HAP-1 (cell line): ENCODE data around the gene ALDH3A2.

Source experiments
- DNase-seq, 2 experiments: peaks; one replicate each; pipeline ENCODE4 v3.0.0-alpha.2; 2016 to 2020; ENCODE audit warnings: low spot score in 2 of 2
- H3K27me3 ChIP-seq: fragments of 250-450 bp; sonication (Bioruptor Pico); 2 replicates; pipeline ENCODE4 v1.5.1; 2020; ENCODE audit warnings: low read depth, mild to moderate bottlenecking, moderate library complexity
- H3K36me3 ChIP-seq: fragments of 250-450 bp; sonication (Bioruptor Pico); replicated peaks from 2 replicates; pipeline ENCODE4 v1.5.1; 2020; ENCODE audit warnings: mild to moderate bottlenecking
- H3K4me1 ChIP-seq: fragments of 250-450 bp; sonication (Bioruptor Pico); 2 replicates; pipeline ENCODE4 v1.5.1; 2020; ENCODE audit warnings: mild to moderate bottlenecking
- H3K4me3 ChIP-seq: fragments of 250-450 bp; sonication (Bioruptor Pico); 2 replicates; pipeline ENCODE4 v1.5.1; 2020; ENCODE audit warnings: mild to moderate bottlenecking, moderate library complexity
- H3K9me3 ChIP-seq: fragments of 250-450 bp; sonication (Bioruptor Pico); 2 replicates; pipeline ENCODE4 v1.5.1; 2020; ENCODE audit warnings: mild to moderate bottlenecking, moderate library complexity
- in situ Hi-C: fragments of 300-500 bp; cut with MboI; formaldehyde crosslinking; loops from 3 replicates; pipeline ENCODE4 v1.14.3; 2020; ENCODE audit warnings: low sequenced_read_pairs, inconsistent platforms, mixed read lengths

ALDH3A2 gene

DNA sequence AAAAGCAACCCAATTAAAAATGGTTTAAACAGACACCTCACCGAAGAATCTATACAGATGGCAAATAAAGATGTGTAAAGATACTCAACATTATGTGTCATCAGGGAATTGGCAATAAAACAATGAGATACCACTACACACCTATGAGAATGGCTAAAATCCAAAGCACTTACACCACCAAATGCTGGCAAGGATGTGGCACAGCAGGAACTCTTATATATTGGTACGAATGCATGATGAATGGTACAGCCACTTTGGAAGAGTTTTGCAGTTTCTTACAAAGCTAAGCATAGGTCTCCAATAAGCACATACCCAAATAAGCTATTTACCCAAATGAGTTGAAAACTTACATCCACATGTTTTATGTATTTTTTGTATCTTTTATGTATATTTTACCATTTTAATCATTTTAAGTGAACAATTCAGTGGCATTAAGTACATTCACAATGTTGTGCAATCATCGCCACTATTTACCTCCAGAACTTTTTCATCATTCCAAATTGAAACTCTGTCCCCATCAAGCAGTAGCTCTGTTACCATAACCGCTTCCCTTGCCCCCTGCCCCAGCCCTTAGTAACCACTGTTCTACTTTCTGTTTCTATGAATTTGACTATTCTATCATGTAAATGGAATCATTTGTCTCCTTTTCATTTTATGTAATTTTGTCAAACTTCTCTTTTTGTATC, 6.7 kb upstream of the ALDH3A2 start:
- Histone ChIP-seq H3K36me3 (no peaks in the 10 kb centered on the region), H3K27me3 (no peaks in the 10 kb centered on the region), H3K4me3 (no peak overlapping the region), H3K4me1 (peaks cover 16% of the 10 kb centered on the region), H3K9me3 (no peaks in the 10 kb centered on the region)
- no peak for DNase-seq
- in situ Hi-C loops, result loop anchor here (25.0 kb wide), 1 partner anchor 655 kb away; no protein-coding TSS in a partner anchor

DNA sequence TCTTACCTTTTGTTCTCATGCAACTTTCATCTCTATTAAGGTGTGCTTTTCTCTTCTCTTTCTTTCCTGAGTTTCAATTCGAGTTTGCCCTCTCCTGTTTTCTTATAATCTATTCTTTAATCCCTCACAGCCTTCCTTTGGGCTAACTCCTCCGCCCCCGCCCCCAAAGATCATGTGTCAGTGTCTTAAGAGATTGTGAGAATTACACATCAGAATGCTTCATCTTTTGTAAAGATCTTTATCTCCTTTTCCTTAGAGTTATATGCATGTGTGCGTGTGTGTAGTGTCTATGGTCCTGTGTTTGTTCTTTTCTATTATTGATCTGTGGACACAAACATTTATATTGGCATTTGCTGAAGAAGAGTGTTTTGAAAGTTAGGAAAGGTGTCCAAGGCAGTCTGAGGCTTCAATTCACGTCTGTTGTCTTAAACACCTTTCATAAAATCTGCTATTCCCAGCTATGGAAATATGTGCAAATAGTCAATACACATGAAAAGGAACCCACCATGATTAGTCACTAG, 6.1 kb upstream of the ALDH3A2 start:
- Histone ChIP-seq H3K9me3 (no peaks in the 10 kb centered on the region), H3K36me3 (no peaks in the 10 kb centered on the region), H3K27me3 (no peaks in the 10 kb centered on the region), H3K4me1 (peaks cover 22% of the 10 kb centered on the region), H3K4me3 (no peak overlapping the region)
- DNase-seq, result peak; percentile 13 to 33
- in situ Hi-C loops, result loop anchor here (25.0 kb wide), 1 partner anchor 655 kb away; no protein-coding TSS in a partner anchor

DNA sequence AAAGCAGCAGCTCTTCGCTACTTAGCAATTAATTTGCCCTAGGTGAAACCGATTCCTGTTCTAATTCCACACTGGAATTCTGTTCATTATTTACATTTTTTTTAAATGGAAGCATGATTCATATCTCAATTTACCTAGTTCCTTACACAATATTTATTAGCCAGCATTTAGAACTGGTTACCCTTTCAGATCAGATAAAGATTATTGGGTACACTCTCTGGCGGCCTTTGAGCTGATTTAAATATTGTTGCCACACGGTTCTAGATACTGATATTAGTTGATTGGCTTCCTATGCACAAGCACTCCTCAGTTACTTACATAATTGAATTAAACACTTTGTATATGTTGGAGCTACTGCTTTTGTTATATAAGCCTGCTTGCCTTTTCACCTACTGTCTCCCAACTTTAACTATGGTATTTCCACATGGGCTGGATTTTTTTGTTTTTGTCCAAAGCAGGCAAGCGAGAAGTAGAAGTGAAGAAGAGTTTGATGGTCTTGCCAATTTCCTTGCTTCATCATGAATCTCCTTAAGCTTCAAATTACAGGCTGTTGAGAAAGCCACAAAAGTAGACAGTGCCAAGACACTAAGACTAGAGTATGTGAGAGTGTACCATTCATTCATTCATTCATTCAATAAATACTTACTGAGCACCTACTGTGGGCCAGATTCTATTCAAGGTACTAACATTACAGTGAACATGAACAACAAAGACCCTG, 3.9 kb upstream of the ALDH3A2 start:
- Histone ChIP-seq H3K27me3 (no peaks in the 10 kb centered on the region), H3K9me3 (no peaks in the 10 kb centered on the region), H3K4me1 (peaks cover 31% of the 10 kb centered on the region), H3K36me3 (no peaks in the 10 kb centered on the region), H3K4me3 (no peak overlapping the region)
- DNase-seq, result no peak
- in situ Hi-C loops, result loop anchor here (25.0 kb wide), 1 partner anchor 657 kb away; no protein-coding TSS in a partner anchor

DNA sequence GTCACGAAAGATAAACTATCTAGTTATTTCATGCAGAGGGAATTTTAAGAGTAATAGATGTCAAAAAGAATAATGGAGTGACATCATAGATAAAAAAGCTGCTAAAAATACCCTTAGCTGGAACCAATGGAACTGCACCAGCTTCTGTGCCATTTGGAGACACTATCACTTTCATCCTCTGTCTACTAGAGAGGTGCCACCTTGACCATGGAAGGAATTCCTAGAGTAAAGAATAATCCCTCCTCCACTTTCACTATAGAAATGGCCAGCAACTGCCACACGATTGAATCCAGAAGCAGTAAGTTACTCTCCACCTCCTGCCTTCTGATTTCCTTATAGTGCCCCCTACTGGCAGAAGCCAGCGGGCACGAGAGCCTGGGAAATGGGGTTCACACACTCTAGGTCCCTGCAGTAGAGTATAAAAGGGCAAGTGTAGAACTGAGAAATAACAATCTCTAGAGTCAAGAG, 2.8 kb upstream of the ALDH3A2 start:
- H3K9me3 ChIP-seq, result no peaks in the 10 kb centered on the region
- in situ Hi-C loops, result loop anchor here (25.0 kb wide), 1 partner anchor 658 kb away; no protein-coding TSS in a partner anchor
- peak in 1 of 2 experiments; percentile 64 for DNase-seq
- H3K36me3 ChIP-seq, result no peaks in the 10 kb centered on the region
- H3K27me3 ChIP-seq, result no peaks in the 10 kb centered on the region
- no peak overlapping the region for H3K4me3 ChIP-seq
- H3K4me1 ChIP-seq, result peaks cover 37% of the 10 kb centered on the region

DNA sequence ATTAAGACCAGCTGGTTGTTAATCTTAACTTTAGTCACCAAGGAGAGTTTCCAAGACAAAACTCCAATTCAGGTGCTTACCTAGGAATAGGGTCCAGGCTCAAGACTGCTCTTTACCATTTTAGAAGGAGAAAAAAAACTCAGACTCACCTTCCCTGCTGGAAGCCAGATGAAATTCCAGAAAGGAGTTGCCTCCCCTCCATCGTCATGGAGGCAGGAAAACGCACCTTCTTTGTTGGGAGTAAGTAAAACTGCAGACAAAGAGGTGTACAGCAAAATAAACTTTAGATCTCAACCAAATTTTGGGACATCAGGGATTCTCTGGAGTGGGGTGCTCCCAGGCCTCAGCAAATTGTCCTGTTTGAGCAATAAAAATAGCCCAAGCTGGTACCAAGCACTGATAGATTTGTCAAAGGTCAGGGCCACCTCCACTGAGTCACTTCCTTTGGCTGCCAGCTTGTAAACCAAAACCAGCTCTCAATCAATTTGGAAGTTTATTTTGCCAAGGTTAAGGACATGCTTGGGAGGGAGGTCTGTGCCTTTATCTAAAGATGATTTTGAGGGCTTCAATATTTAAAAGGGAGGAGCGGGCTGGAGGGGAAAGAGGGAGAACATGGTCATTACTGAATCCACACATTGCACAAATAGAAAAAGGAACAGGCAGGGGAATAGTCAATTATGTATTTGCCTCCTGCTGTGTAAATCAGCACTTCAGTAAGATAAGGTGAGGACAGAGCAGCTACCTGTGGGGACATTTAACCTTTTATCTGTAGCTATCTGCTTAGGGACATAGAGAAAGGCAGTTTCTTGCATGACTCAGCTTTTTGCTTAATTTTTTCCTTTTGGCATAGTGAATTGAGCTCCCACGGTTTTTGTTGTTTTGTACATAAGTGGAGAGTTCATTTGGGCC, 1.5 kb upstream of the ALDH3A2 start:
- in situ Hi-C loops, result loop anchor here (25.0 kb wide), 1 partner anchor 660 kb away; no protein-coding TSS in a partner anchor
- Histone ChIP-seq H3K4me1 (peaks cover 34% of the 10 kb centered on the region), H3K4me3 (peak overlapping the region; percentile 65), H3K9me3 (no peaks in the 10 kb centered on the region), H3K27me3 (no peaks in the 10 kb centered on the region), H3K36me3 (peaks cover 2% of the 10 kb centered on the region)
- no peak for DNase-seq

DNA sequence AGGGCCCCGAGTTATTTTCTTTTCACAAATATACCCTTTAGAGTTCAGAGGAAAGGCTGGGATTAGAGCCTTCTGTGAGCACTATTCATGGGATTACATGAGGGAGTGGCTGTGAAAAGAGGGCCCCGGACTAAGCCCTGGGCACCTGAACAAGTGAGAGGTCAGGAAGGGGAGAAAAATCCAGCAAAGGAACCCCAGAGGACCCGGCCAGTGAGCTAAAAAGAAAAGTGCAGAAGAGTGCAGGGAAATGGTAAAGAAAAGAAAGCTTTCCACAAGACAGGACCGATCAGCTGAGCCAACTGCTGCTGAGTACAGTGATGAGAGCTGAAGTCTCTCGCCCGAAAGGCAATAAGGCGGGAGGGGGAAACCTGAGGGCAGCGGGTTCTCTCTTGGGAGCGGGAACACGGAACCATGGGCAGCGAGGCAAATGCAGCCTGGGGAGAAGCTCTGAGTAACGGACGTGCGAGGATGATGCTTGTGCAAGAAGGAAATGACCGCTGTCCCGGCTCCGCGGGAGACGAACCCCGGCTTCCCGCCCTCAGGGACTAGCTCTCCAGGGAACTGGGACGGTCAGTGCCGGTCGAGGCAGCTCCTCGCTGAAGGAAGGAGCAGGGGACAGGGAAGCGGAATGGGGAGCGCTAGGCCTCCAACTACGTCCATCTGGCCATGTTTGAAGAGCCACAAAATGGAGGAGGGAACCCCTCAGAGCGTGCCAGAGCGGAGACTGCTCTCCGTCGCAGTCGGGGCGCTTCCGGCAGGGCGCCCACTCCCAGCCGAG, 665 bp upstream of the ALDH3A2 start:
- peak overlapping the region; percentile 65 for H3K4me3 ChIP-seq
- DNase-seq, result peak; percentile 58 to 71
- peaks cover 11% of the 10 kb centered on the region for H3K36me3 ChIP-seq
- H3K9me3 ChIP-seq, result no peaks in the 10 kb centered on the region
- no peaks in the 10 kb centered on the region for H3K27me3 ChIP-seq
- in situ Hi-C loops, result loop anchor here (25.0 kb wide), 1 partner anchor 661 kb away; no protein-coding TSS in a partner anchor
- H3K4me1 ChIP-seq, result peaks cover 27% of the 10 kb centered on the region

DNA sequence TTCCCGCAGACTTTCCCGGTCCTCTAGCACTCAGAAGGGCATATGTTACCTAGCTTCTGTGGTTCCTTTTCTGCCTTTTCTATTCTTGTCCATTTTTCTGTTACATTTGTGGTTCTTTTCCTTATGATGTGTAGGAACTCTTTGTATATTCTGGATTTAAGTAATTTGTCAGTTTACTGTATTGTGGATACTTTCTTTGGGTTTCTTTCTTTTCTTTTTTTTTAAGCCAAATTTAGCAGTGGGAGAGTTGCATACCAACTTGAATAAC, 657 bp downstream of the ALDH3A2 start:
- peak overlapping the region; percentile 65 for H3K4me3 ChIP-seq
- H3K9me3 ChIP-seq, result 0 out of 2 replicates have a peak, but pooled peaks cover 2% of the 10 kb centered on the region
- H3K4me1 ChIP-seq, result peaks cover 27% of the 10 kb centered on the region
- in situ Hi-C loops, result loop anchor here (25.0 kb wide), 1 partner anchor 662 kb away; no protein-coding TSS in a partner anchor
- peaks cover 20% of the 10 kb centered on the region for H3K36me3 ChIP-seq
- DNase-seq, result no peak
- no peaks in the 10 kb centered on the region for H3K27me3 ChIP-seq

DNA sequence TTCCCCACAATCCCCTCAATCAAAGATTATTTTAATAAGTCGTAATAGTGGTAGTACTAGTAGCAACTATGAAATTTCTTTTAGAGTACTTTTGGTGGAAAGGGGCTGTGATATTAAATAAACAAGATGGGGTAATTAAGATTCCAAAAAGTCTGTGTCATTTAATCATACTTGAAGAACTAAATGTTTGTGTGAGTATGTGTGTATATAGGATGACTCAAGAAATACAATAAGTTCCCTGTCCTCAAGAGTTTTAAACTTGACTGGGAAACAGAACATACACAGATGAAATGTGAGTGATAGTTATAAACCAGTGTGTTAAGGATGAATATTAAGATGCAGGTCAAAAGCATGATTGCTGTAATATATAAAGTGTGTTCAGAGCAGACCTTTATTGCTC, 2.3 kb downstream of the ALDH3A2 start:
- H3K4me1 ChIP-seq, result peaks cover 27% of the 10 kb centered on the region
- H3K36me3 ChIP-seq, result peaks cover 24% of the 10 kb centered on the region
- 0 out of 2 replicates have a peak, but pooled peaks cover 2% of the 10 kb centered on the region for H3K9me3 ChIP-seq
- in situ Hi-C loops, result no loop called here
- H3K4me3 ChIP-seq, result peak overlapping the region; percentile 65; the same call in 1 of the 2 replicates
- DNase-seq, result no peak
- no peaks in the 10 kb centered on the region for H3K27me3 ChIP-seq

DNA sequence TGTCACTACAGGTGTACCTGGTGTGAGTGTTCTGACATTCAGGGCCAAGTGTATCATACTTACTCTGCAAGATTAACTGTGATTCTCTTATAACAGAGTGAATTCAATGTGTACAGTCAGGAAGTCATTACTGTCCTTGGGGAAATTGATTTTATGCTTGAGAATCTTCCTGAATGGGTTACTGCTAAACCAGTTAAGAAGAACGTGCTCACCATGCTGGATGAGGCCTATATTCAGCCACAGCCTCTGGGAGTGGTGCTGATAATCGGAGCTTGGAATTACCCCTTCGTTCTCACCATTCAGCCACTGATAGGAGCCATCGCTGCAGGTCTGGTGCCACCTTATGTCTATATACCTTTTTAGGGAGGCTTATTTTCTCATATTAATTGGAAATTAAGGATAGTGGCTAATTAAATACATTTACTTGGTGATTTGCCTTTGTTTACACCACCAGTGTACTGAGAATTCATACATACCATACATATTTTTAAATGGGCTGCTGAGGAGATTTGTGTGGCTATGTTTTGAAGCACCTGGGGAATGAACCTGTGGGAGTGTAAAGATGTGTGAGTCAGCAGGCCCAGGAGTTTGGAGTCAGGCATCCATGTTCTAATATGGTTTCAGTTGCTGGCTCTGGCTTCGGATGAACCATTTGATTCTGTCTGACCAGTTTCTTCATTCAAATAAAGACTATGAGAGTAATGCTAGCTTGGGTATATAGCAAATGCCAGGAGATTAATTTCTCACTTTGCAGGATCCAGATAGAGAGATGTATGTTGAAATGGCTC, 3.1 kb downstream of the ALDH3A2 start:
- DNase-seq, result no peak
- peaks cover 26% of the 10 kb centered on the region for H3K4me1 ChIP-seq
- H3K9me3 ChIP-seq, result 0 out of 2 replicates have a peak, but pooled peaks cover 2% of the 10 kb centered on the region
- H3K27me3 ChIP-seq, result no peaks in the 10 kb centered on the region
- in situ Hi-C loops, result no loop called here
- peaks cover 30% of the 10 kb centered on the region for H3K36me3 ChIP-seq
- H3K4me3 ChIP-seq, result no peak overlapping the region

DNA sequence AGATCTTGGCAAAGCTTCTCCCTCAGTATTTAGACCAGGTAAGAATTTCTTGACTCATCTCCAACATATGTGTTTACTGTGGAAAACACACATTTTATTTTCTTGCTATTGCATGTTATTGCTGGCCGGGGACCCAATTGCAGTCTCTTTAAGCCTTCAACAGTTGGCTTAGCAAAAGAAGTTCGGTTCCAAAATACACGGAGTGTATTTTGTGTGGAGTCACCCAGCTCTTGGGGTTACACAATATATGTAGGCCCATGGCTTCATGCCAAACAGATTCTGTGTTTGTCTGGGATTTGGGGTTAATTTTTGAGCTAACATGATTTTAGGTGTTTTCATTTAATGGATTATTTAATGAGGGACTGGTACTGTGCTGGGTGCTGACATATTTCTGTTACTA, 4.0 kb downstream of the ALDH3A2 start:
- no peak for DNase-seq
- Histone ChIP-seq H3K36me3 (peaks cover 39% of the 10 kb centered on the region), H3K9me3 (0 out of 2 replicates have a peak, but pooled peaks cover 2% of the 10 kb centered on the region)

DNA sequence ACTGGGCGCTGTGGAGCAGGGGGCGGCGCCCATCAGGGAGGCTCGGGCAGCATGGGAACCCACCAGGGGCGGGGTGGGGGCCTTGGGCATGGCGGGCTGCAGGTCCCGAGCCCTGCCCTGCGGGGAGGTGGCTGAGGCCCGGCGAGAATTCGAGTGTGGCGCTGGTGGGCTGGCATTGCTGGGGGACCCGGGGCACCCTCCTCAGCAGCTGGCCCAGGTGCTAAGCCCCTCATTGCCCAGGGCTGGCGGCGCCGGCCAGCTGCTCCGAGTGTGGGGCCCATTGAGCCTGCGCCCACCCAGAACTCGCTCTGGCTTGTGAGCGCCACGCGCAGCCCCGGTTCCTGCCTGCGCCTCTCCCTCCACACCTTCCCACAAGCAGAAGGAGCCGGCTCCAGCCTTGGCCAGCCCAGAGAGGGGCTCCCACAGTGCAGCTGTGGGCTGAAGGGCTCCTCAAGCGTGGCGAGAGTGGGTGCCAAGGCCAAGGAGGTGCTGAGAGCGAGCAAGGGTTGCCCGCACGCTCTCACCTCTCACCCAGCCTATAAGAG, 5.9 kb downstream of the ALDH3A2 start:
- Histone ChIP-seq H3K9me3 (0 out of 2 replicates have a peak, but pooled peaks cover 2% of the 10 kb centered on the region), H3K4me3 (no peak overlapping the region), H3K36me3 (peaks cover 43% of the 10 kb centered on the region), H3K27me3 (no peaks in the 10 kb centered on the region), H3K4me1 (peaks cover 8% of the 10 kb centered on the region; the same call in 1 of the 2 replicates)
- DNase-seq, result no peak
- in situ Hi-C loops, result no loop called here

More for the DNA sequence above, 4.0 kb downstream of the ALDH3A2 start:
- Histone ChIP-seq H3K4me1 (peaks cover 16% of the 10 kb centered on the region), H3K4me3 (no peak overlapping the region), H3K27me3 (no peaks in the 10 kb centered on the region)
- in situ Hi-C loops, result no loop called here

DNA sequence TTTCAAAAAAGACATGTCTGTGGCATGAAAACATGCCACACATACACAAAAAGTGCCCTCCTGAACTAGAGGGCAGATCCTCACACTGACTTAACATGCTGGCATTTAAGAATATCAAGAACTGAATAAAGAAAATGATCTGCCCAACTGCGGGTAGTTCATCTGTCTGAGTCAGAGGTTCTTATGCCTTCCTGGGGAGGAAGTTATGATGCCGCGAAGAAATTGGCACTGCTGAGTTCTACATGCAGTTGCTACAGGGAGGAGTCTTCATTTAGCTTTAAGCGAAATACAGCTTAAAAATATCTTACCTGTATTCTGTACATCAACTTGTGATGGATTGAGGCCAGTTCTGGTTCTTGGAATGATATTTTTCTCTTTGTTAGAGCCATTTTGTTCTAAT, 6.3 kb downstream of the ALDH3A2 start:
- H3K9me3 ChIP-seq, result 0 out of 2 replicates have a peak, but pooled peaks cover 2% of the 10 kb centered on the region
- H3K27me3 ChIP-seq, result no peaks in the 10 kb centered on the region
- peaks cover 8% of the 10 kb centered on the region; the same call in 1 of the 2 replicates for H3K4me1 ChIP-seq
- no peak overlapping the region for H3K4me3 ChIP-seq
- peaks cover 43% of the 10 kb centered on the region for H3K36me3 ChIP-seq
- no peak for DNase-seq
- in situ Hi-C loops, result no loop called here
